Memory B cell (primary cell): ENCODE measurements around the gene TOR1AIP2.

Experiments used
- ATAC-seq: fragments of 150-1000 bp; cut with Tn5 transposase; 2 replicates; pipeline ENCODE4 v1.10.0; 2021; ENCODE audit warnings: low read depth, mild to moderate bottlenecking, moderate library complexity
- DNase-seq, 2 donors: peaks; one replicate each; pipeline ENCODE4 v3.0.0; 2022; ENCODE audit warnings: low spot score in 2 of 2
- H3K27ac Mint-ChIP-seq: one replicate; pipeline ENCODE4 v1.8.0; 2022; ENCODE audit warnings: mild to moderate bottlenecking, moderate library complexity, mixed read lengths
- H3K27me3 Mint-ChIP-seq: one replicate; pipeline ENCODE4 v1.8.0; 2022; ENCODE audit warnings: mixed read lengths
- H3K36me3 Mint-ChIP-seq: one replicate; pipeline ENCODE4 v1.8.0; 2022; ENCODE audit warnings: mild to moderate bottlenecking, mixed read lengths
- H3K4me1 Mint-ChIP-seq: one replicate; pipeline ENCODE4 v1.8.0; 2022; ENCODE audit warnings: mixed read lengths
- H3K4me3 Mint-ChIP-seq: one replicate; pipeline ENCODE4 v1.8.0; 2022; ENCODE audit warnings: mild to moderate bottlenecking, moderate library complexity, mixed read lengths
- H3K9me3 Mint-ChIP-seq: one replicate; pipeline ENCODE4 v1.8.0; 2022; ENCODE audit warnings: mixed read lengths

Gene TOR1AIP2

DNA sequence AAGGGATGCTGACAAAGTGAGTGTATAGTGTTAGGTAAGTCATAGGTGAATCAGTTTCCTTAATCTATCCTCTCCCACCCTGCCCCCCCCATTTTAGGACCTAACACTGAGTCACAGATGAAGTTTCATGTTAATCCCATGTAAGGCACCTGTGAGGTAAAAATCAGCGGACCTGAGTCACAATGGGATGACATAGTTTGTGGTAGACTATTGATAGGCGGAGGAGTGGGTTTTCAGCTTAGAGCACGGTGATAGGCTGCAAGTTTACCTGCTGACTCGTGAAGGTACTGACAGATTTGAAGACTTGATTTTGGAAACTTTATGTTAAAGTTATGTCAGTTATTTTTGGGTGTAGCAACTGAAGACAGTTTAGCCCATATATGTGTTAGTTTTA, 6.1 kb upstream of the TOR1AIP2 start:
- Mint-ChIP-seq H3K36me3 (peaks cover 6% of the 10 kb centered on the region), H3K9me3 (no peaks in the 10 kb centered on the region)
- no peak for ATAC-seq

DNA sequence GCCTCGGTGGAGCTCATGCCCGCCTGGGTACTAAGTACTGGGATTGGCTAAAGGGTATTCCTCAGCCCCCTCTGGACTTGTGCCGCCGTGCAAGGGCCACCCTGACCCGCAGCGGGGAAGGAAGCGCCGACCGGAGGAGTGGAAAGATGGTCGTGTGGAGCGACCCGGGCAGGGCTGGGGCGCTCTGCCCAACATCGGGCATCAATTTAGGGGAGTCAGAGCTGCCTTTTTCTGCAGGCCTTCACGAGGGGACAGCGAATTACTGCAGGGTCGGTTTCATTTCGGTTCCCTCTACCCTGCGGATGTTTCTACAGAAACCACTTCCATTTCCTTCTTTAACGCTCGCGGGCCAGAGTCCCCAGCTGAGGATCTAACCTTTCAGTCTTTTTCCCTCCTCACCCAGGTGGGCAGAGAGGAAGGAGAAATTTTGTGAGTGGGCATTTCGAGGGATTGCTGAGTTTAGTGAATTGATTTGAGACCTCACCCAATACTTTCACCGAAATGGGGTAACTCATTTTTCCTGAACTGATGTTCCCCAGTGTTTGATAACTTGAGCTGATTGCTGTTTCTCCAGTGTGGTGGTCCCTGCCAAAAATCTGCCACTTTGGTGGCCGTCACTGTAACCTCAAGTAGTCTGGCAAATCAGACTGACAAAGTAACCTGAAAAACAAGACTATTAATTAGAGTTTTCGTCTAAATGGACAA, 5.6 kb upstream of the TOR1AIP2 start:
- no peaks in the 10 kb centered on the region for H3K9me3 Mint-ChIP-seq

More for the DNA sequence above, 6.1 kb upstream of the TOR1AIP2 start:
- Mint-ChIP-seq H3K4me1 (peaks cover 22% of the 10 kb centered on the region), H3K4me3 (peak overlapping the region; percentile 94), H3K27ac (peak overlapping the region; percentile 99), H3K27me3 (no peaks in the 10 kb centered on the region)
- peak in 1 of 2 donors; percentile 21 for DNase-seq

DNA sequence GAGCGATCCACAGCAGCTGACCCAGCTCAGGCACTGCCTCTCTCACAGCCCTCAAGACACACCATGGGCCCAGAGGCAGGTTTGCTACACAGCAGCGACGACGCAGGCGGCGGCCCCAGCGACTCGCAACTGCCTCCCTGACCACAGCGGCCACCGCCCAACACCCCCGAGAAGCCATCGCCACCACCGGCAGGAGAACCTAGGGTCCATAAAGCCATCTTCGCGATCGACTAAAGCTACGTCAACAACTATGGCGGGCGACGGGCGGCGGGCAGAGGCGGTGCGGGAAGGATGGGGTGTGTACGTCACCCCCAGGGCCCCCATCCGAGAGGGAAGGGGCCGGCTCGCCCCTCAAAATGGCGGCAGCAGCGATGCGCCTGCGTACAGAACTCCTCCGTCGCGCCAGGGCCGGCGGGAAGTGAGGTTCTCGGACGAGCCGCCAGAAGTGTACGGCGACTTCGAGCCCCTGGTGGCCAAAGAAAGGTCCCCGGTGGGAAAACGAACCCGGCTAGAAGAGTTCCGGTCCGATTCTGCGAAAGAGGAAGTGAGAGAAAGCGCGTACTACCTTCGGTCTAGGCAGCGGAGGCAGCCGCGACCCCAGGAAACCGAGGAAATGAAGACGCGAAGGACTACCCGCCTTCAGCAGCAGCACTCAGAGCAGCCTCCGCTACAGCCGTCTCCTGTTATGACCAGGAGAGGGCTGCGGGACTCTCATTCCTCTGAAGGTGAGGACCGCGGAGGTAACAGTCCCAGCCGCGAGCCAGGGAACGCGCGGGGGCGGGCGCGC, 4.8 kb upstream of the TOR1AIP2 start, which contains the start of gene TOR1AIP1:
TOR1AIP1 (plus strand) TSS at position 33 of the 787 bp plus-strand sequence; CDS start at position 251, 218 bp downstream.
- peaks cover 19% of the 10 kb centered on the region for H3K4me1 Mint-ChIP-seq
- peak; percentile 98 to 99 for DNase-seq
- H3K9me3 Mint-ChIP-seq = no peaks in the 10 kb centered on the region
- H3K36me3 Mint-ChIP-seq = peaks cover 6% of the 10 kb centered on the region
- peak within 1 kb of the TSS; percentile 94 for H3K4me3 Mint-ChIP-seq
- peak within 1 kb of the TSS; percentile 99 for H3K27ac Mint-ChIP-seq
- H3K27me3 Mint-ChIP-seq = no peaks in the 10 kb centered on the region
- peak; percentile 73 for ATAC-seq

More for the DNA sequence above, 5.6 kb upstream of the TOR1AIP2 start:
- H3K4me3 Mint-ChIP-seq = peak overlapping the region; percentile 94
- peaks cover 23% of the 10 kb centered on the region for H3K4me1 Mint-ChIP-seq
- peaks cover 6% of the 10 kb centered on the region for H3K36me3 Mint-ChIP-seq
- no peaks in the 10 kb centered on the region for H3K27me3 Mint-ChIP-seq
- H3K27ac Mint-ChIP-seq = peak overlapping the region; percentile 99
- DNase-seq (no peak), ATAC-seq (peak; percentile 18)

DNA sequence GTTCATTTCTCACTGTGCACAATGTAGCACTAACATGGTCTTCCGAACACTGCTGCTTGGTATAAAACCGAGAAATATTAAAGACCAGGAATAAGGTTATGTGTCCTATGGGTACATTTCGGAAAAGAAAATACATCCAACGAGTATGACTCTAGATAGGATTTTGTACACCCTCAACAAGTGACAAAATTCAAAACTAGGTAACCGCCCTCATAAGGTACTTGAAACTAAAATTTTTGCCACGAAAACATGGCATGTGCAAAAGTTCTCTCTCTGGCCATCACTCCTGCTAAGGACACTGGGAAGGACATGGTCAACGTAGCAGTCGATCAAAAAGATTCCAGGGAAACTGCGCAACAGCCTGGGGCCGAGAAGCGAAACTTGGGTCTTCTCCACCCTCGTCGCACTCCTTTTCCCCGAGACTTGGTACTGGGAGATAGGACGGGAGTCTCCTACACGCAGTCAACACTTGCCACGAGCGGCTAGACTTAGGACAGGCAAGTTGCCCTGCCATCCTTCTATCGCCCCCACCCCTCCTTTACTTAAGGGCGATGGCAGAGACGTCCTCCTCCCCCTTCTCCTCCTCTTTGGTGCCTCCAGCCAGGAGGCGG, 4.1 kb upstream of the TOR1AIP2 start:
- DNase-seq (no peak), ATAC-seq (no peak)
- Mint-ChIP-seq H3K36me3 (peaks cover 6% of the 10 kb centered on the region), H3K4me1 (peaks cover 19% of the 10 kb centered on the region), H3K9me3 (no peaks in the 10 kb centered on the region), H3K27ac (peak overlapping the region; percentile 99), H3K4me3 (peak overlapping the region; percentile 94), H3K27me3 (no peaks in the 10 kb centered on the region)

DNA sequence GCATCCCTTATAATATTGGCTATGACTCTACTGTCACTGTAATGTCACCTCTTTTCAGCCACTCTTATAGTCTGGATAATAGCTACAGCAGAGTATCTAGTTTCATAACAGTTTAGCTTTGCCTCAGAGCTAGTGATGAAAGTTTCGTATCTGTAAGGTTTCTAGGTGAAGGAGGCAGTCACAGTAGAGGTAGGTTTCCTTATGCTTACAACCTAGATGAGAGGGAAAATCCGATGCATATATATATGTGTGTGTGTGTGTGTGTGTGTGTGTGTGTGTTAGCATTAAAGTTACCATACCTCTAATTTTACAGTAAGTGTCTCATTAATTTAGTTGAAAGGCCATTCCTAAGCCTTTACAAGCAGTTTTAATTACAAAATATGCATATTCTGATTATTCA, 2.2 kb upstream of the TOR1AIP2 start:
- Mint-ChIP-seq H3K36me3 (peaks cover 4% of the 10 kb centered on the region), H3K27me3 (no peaks in the 10 kb centered on the region), H3K27ac (no peak overlapping the region), H3K4me1 (peaks cover 21% of the 10 kb centered on the region), H3K9me3 (no peaks in the 10 kb centered on the region), H3K4me3 (no peak overlapping the region)
- ATAC-seq (no peak), DNase-seq (no peak)

DNA sequence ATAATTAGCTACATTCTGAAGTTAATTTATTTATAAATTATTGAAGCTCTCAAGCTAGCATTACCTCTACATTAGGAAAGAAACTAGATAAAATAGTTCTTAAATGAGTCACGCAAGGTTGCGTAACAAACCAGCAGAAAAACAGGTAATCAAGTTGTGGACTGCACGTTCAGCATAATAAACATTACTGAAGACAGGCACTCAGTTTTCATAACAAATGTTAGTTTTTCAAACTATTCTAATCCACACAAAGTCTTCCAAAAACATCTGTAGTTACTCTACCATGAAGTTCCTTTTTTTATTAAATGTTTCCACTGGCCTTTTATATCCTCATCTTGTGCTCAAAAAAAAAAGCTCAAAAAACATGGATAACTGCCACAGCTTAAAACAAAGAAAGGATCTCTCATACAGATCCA, 1.3 kb downstream of the TOR1AIP2 start:
- no peaks in the 10 kb centered on the region for H3K9me3 Mint-ChIP-seq
- H3K4me1 Mint-ChIP-seq = peaks cover 24% of the 10 kb centered on the region
- H3K27ac Mint-ChIP-seq = peak overlapping the region; percentile 17

DNA sequence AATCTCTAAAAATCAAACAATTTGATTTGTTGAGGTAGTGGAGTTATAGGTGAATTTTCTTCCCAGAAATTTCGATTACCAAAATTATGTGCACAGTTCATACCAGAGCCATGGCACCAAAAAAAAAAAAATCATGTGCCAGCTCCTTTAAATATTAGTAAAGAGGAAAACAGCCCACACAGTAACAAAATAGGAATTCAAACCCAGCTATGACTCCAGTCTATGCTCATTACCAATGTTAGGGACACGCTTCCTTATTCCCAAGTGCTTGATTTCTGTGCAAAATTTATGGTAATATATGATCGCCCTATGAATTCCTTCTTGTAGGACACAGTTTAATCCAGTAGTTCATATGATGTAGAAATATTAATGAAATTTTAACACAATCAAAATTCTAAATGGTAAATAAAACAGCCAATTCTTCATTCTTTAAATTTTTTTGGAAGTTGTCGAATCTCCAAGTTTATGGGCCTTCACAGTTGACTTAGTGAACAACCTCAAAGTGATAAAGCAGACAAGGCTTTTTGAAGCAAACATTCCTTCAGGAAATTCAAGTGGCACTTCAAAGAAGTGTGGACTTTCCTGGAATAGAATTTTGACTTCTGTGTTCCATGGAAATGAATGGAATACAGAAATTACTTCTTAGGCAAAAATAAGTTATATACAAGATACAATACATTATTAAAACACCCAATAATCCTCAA, 1.9 kb downstream of the TOR1AIP2 start:
- H3K4me1 Mint-ChIP-seq = peaks cover 26% of the 10 kb centered on the region
- no peak for ATAC-seq
- H3K9me3 Mint-ChIP-seq = no peaks in the 10 kb centered on the region
- H3K27ac Mint-ChIP-seq = no peak overlapping the region
- no peak overlapping the region for H3K4me3 Mint-ChIP-seq
- H3K27me3 Mint-ChIP-seq = no peaks in the 10 kb centered on the region
- H3K36me3 Mint-ChIP-seq = peaks cover 2% of the 10 kb centered on the region
- DNase-seq = no peak

More for the DNA sequence above, 1.3 kb downstream of the TOR1AIP2 start:
- DNase-seq (no peak), ATAC-seq (no peak)
- Mint-ChIP-seq H3K36me3 (peaks cover 2% of the 10 kb centered on the region), H3K27me3 (no peaks in the 10 kb centered on the region), H3K4me3 (peak overlapping the region; percentile 53)

DNA sequence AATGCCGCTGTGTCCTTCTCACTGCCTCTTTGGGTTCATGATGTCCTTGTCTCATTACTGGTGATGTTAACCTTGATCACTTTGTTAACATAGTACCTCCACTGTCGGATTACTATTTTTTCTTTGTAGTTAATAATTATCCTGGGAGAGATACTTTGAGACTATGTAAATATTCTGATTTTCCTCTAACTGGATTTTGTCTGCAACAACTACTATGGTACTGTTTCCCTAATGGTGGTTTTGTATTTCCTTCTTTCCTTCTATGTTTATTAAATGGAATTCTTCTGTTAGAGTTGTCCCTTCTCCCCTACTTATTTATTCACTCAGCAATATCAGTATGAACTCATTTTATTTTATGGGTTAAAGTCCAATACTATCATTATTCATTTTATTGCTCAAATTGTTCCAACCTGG, 4.2 kb downstream of the TOR1AIP2 start:
- Mint-ChIP-seq H3K4me1 (peaks cover 24% of the 10 kb centered on the region), H3K9me3 (no peaks in the 10 kb centered on the region), H3K36me3 (peaks cover 2% of the 10 kb centered on the region), H3K4me3 (no peak overlapping the region), H3K27me3 (no peaks in the 10 kb centered on the region), H3K27ac (peak overlapping the region; percentile 24)
- DNase-seq = no peak
- no peak for ATAC-seq

DNA sequence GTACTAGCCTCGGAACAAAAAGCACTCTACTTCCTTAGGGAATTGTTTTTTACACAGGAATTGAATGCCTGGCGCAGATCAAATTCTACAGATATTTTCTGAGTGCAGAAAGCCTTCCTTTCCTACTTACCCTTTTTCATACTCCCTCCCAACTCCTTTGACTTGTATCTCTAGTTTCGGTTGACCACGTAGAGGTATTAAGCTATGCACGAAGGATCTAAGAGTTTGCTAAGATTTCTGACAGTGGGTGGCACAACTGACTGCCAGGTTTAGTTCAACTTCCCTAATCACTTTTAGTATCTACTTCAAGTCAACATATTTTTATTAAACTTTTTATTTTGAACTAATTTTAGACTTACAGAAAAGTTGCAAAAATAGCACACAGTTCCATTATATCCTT, 5.0 kb downstream of the TOR1AIP2 start:
- DNase-seq = no peak
- Mint-ChIP-seq H3K27ac (peak overlapping the region; percentile 79), H3K4me3 (no peak overlapping the region), H3K4me1 (peaks cover 25% of the 10 kb centered on the region), H3K27me3 (no peaks in the 10 kb centered on the region), H3K9me3 (no peaks in the 10 kb centered on the region), H3K36me3 (peaks cover 2% of the 10 kb centered on the region)
- ATAC-seq = peak; percentile 34

DNA sequence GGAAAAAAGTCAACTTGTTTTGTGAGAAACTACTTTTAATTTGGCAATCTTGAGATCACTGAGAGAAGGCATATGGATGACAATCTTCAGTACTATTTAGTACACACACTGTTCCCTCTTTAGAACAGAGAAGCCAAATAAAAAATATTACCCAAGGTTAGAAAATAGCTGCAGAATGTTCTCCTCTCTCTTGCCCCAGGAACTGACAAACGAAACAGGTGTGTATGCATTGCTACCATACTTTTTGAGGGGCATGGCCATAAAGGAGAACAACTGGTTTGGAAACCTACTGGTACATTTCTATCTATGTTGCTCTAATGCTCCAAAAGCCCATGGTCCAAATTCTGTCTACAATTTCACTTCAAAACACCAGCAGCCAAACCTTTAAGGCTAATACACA, 5.7 kb downstream of the TOR1AIP2 start:
- DNase-seq (no peak), ATAC-seq (no peak)
- Mint-ChIP-seq H3K27ac (peak overlapping the region; percentile 79), H3K36me3 (peaks cover 2% of the 10 kb centered on the region), H3K9me3 (no peaks in the 10 kb centered on the region), H3K4me1 (peaks cover 25% of the 10 kb centered on the region), H3K4me3 (no peak overlapping the region), H3K27me3 (no peaks in the 10 kb centered on the region)

DNA sequence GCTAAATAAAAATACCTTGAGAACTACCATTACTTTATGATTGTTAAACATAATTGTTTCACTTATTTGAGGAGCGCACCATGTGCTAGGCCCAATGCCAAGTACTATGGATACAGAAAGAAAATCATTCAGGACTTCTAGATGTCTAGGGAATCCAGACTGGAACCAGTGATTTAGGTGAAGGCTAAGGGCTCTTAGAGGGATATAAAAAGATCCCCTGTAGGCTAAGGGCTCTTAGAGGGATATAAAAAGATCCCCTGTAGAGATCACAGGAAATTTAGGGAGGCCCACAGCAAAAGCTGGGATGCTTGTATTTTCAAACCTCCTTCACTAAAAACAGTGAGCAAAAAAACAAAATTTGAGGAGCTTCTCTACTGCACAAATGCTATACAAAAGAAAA, 6.7 kb downstream of the TOR1AIP2 start:
- peaks cover 23% of the 10 kb centered on the region for H3K4me1 Mint-ChIP-seq

DNA sequence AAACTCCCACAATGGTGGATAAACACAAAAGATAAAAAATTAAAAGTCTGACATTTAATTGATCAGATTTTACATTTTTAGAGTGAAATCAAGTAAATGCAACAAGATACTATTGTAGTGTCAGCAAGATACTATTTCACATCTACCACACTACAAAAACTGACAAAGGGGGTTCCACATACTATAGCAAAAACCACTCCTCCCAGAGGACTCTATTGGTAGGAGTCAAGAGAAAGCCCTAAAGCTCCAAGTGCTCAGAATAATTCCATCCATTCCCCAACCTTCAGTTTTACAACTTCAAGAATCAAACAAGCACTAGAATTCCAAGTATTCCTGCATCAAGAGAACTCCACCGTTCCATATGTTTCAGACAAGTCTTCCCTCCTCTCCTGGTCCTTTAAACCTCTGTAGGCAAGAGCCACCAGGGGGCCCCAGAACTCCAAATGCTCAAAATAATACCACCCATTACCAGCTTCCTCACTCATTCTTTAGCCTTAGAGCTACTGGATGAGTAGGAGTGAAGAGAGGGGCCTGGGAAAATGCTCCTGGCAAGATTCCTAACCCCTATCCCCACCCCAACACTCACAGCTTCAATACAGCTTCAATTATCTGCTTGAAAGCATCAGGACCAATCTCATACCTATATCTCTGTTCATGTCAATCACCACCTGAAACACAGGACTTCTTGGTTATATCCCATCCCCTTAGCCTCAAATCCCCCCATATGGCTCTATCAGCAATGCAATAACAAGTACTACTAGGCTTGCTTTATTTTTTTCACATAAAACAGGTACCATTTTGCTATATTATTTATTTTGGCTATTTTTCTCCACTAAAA, 9.9 kb downstream of the TOR1AIP2 start:
- no peaks in the 10 kb centered on the region for H3K27me3 Mint-ChIP-seq
- DNase-seq = peak; percentile 44 to 47
- H3K27ac Mint-ChIP-seq = peak overlapping the region; percentile 29

More for the DNA sequence above, 6.7 kb downstream of the TOR1AIP2 start:
- no peak for DNase-seq
- Mint-ChIP-seq H3K27me3 (no peaks in the 10 kb centered on the region), H3K9me3 (no peaks in the 10 kb centered on the region), H3K27ac (no peak overlapping the region), H3K36me3 (peaks cover 2% of the 10 kb centered on the region), H3K4me3 (no peak overlapping the region)
- ATAC-seq = no peak

DNA sequence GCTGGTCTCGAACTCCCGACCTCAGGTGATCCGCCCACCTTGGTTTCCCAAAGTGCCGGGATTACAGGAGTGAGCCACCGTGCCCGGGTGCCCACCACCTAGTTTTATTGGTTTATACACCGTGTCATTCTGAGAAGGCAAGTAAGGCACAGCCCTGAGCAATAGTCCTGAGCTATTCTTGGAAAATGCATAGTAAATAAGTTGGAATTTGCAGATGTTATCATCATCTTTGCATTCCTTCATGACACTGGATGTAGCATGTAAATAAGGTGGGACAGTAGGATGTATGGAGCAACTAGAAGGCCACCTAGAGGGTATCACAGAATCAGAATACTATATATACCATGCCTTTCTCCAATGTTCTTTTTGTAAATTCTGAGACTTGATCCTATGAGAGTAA, 11.0 kb downstream of the TOR1AIP2 start:
- Mint-ChIP-seq H3K9me3 (no peaks in the 10 kb centered on the region), H3K4me3 (no peak overlapping the region), H3K36me3 (peaks cover 8% of the 10 kb centered on the region), H3K4me1 (peaks cover 10% of the 10 kb centered on the region), H3K27me3 (no peaks in the 10 kb centered on the region), H3K27ac (no peak overlapping the region)
- no peak for DNase-seq
- ATAC-seq = no peak

More for the DNA sequence above, 9.9 kb downstream of the TOR1AIP2 start:
- Mint-ChIP-seq H3K4me1 (peaks cover 15% of the 10 kb centered on the region), H3K4me3 (no peak overlapping the region), H3K36me3 (peaks cover 8% of the 10 kb centered on the region), H3K9me3 (no peaks in the 10 kb centered on the region)
- ATAC-seq = peak; percentile 75
